ENCODE measurements around the gene NEDD4L.

DNA sequence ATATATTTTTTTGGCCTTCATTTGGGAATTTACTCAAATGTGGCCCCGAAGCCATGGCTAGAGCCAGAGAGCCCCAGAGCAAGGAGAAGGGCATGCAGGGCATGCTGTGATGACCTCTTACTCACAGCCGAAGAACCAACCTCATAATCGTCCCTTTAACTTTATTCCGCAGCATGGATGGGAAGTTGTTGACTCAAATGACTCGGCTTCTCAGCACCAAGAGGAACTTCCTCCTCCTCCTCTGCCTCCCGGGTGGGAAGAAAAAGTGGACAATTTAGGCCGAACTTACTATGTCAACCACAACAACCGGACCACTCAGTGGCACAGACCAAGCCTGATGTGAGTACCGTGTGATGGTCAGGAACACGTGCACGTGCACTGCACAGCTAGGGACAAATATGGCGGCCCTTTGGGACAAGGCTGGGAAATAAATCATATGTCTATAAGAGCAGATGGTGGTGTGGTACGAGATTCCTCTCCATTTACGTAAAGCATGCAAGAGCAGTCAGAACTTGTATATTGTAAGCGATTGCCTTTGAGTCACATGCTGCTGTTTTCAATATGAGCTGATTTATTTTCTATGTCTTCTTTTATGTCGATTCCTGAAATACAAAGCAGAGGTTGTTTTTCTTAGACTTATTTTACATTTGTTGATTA, 280.9 kb downstream of the NEDD4L start:
- no peak for TF ChIP-seq ZNF660 (tag by site-specific recombination; IDR thresholded peaks at IDR 0.05)
- TF ChIP-seq ZNF24 (tag by site-specific recombination; IDR thresholded peaks at IDR 0.05) = no peak
- TF ChIP-seq, protein P1, sequence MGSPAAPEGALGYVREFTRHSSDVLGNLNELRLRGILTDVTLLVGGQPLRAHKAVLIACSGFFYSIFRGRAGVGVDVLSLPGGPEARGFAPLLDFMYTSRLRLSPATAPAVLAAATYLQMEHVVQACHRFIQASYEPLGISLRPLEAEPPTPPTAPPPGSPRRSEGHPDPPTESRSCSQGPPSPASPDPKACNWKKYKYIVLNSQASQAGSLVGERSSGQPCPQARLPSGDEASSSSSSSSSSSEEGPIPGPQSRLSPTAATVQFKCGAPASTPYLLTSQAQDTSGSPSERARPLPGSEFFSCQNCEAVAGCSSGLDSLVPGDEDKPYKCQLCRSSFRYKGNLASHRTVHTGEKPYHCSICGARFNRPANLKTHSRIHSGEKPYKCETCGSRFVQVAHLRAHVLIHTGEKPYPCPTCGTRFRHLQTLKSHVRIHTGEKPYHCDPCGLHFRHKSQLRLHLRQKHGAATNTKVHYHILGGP (tag by site-specific recombination; IDR thresholded peaks at IDR 0.05) = no peak
- TF ChIP-seq, protein P2, sequence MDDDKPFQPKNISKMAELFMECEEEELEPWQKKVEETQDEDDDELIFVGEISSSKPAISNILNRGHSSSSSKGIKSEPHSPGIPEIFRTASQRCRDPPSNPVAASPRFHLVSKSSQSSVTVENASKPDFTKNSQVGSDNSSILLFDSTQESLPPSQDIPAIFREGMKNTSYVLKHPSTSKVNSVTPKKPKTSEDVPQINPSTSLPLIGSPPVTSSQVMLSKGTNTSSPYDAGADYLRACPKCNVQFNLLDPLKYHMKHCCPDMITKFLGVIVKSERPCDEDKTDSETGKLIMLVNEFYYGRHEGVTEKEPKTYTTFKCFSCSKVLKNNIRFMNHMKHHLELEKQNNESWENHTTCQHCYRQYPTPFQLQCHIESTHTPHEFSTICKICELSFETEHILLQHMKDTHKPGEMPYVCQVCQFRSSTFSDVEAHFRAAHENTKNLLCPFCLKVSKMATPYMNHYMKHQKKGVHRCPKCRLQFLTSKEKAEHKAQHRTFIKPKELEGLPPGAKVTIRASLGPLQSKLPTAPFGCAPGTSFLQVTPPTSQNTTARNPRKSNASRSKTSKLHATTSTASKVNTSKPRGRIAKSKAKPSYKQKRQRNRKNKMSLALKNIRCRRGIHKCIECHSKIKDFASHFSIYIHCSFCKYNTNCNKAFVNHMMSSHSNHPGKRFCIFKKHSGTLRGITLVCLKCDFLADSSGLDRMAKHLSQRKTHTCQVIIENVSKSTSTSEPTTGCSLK (tag by site-specific recombination; IDR thresholded peaks at IDR 0.05) = no peak
- TF ChIP-seq HOXA7 (CRISPR knock-in tag; IDR thresholded peaks at IDR 0.05; ENCODE audit: borderline replicate concordance) = no peak
- TF ChIP-seq, protein P3, sequence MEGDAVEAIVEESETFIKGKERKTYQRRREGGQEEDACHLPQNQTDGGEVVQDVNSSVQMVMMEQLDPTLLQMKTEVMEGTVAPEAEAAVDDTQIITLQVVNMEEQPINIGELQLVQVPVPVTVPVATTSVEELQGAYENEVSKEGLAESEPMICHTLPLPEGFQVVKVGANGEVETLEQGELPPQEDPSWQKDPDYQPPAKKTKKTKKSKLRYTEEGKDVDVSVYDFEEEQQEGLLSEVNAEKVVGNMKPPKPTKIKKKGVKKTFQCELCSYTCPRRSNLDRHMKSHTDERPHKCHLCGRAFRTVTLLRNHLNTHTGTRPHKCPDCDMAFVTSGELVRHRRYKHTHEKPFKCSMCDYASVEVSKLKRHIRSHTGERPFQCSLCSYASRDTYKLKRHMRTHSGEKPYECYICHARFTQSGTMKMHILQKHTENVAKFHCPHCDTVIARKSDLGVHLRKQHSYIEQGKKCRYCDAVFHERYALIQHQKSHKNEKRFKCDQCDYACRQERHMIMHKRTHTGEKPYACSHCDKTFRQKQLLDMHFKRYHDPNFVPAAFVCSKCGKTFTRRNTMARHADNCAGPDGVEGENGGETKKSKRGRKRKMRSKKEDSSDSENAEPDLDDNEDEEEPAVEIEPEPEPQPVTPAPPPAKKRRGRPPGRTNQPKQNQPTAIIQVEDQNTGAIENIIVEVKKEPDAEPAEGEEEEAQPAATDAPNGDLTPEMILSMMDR (tag by site-specific recombination; IDR thresholded peaks at IDR 0.05) = no peak
